ENCODE results near the gene POP7.

DNA sequence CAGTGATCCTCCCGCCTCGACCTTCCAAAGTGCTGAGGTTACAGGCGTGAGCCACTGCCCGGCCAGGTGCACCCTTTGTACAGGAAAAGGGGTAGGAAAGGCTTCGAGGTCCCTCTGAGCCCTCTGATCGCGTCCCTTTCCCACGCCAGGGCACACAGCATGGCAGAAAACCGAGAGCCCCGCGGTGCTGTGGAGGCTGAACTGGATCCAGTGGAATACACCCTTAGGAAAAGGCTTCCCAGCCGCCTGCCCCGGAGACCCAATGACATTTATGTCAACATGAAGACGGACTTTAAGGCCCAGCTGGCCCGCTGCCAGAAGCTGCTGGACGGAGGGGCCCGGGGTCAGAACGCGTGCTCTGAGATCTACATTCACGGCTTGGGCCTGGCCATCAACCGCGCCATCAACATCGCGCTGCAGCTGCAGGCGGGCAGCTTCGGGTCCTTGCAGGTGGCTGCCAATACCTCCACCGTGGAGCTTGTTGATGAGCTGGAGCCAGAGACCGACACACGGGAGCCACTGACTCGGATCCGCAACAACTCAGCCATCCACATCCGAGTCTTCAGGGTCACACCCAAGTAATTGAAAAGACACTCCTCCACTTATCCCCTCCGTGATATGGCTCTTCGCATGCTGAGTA lies 871 bp downstream of the POP7 start:
- TF ChIP-seq, protein P1, sequence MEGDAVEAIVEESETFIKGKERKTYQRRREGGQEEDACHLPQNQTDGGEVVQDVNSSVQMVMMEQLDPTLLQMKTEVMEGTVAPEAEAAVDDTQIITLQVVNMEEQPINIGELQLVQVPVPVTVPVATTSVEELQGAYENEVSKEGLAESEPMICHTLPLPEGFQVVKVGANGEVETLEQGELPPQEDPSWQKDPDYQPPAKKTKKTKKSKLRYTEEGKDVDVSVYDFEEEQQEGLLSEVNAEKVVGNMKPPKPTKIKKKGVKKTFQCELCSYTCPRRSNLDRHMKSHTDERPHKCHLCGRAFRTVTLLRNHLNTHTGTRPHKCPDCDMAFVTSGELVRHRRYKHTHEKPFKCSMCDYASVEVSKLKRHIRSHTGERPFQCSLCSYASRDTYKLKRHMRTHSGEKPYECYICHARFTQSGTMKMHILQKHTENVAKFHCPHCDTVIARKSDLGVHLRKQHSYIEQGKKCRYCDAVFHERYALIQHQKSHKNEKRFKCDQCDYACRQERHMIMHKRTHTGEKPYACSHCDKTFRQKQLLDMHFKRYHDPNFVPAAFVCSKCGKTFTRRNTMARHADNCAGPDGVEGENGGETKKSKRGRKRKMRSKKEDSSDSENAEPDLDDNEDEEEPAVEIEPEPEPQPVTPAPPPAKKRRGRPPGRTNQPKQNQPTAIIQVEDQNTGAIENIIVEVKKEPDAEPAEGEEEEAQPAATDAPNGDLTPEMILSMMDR (IDR thresholded peaks at IDR 0.05; ENCODE audit: poor library complexity) = no peak
- no peak for TF ChIP-seq EZH2phosphoT487 (IDR thresholded peaks at IDR 0.05; ENCODE audit: low read depth, severe bottlenecking, unreplicated experiment)
- TF ChIP-seq EZH2 (IDR thresholded peaks at IDR 0.05; ENCODE audit: borderline replicate concordance) = no peak

Data from hepatocyte (in vitro differentiated cells).